ENCODE data around the gene TEX51. TPM values are rescaled to one million over a fixed set of nuclear protein-coding genes. Genes with fewer than 3 reads are reported as not detected.

The TEX51 gene
- total and polyA plus RNA-seq, 2 of the 4 experiments (the other 2 are of a cell fraction) = not detected

- Histone ChIP-seq H4K91ac (ENCODE audit: insufficient read depth, low read depth, low read length) (no peak overlapping the region), H3K56ac (ENCODE audit: extremely low read depth, insufficient read depth, low read length) (no peak overlapping the region), H2BK120ac (ENCODE audit: low read depth, low read length) (no peak overlapping the region), H3K4me3 (ENCODE audit: insufficient read depth, low read depth, low read length) (no peak overlapping the region), H2BK20ac (ENCODE audit: low read depth, low read length) (no peak overlapping the region), H3K36me3 (ENCODE audit: control insufficient read depth, insufficient read depth, low read length) (no peaks in the 10 kb centered on the region), H2AK5ac (ENCODE audit: low read depth, low read length) (no peak overlapping the region), H3K23ac (ENCODE audit: low read depth, low read length) (no peak overlapping the region), H3K4me1 (ENCODE audit: control insufficient read depth, insufficient read depth, low read length) (no peaks in the 10 kb centered on the region), H3K4ac (ENCODE audit: low read depth, low read length) (no peak overlapping the region), H3K18ac (ENCODE audit: low read depth, low read length) (no peak overlapping the region), H3K27ac (ENCODE audit: insufficient read depth, low read length) (no peak overlapping the region), H4K8ac (ENCODE audit: low read depth in 2 of 2, low read length in 2 of 2) (no peak overlapping the region), H4K20me1 (ENCODE audit: insufficient read depth, low read length) (no peaks in the 10 kb centered on the region), H3K14ac (replicated peaks; ENCODE audit: low read depth, low read length) (no peak overlapping the region), H4K5ac (ENCODE audit: low read depth, low read length) (no peak overlapping the region), H3K79me1 (ENCODE audit: low read depth in 1 of 2, low read length in 2 of 2) (no peaks in the 10 kb centered on the region), H2AK9ac (replicated peaks; ENCODE audit: low read depth, low read length, poor library complexity) (no peak overlapping the region), H3K27me3 (ENCODE audit: control insufficient read depth, insufficient read depth, low read length) (peaks cover 3% of the 10 kb centered on the region; the same call in 1 of the 2 replicates), H3K4me2 (ENCODE audit: low read depth, low read length) (no peak overlapping the region), H2AFZ (replicated peaks; ENCODE audit: low read length, poor library complexity) (no peak overlapping the region), H3K9me1 (ENCODE audit: insufficient read depth, low read length) (no peaks in the 10 kb centered on the region), H2BK15ac (ENCODE audit: low read depth, low read length) (no peak overlapping the region), H3K9ac (ENCODE audit: low read depth, low read length) (no peak overlapping the region), H3K9me3 (ENCODE audit: control insufficient read depth, insufficient read depth, low read length) (no peaks in the 10 kb centered on the region), H2BK5ac (ENCODE audit: low read depth, low read length, poor library complexity, severe bottlenecking) (no peak overlapping the region)
- TF ChIP-seq NFE2L2 (IDR thresholded peaks at IDR 0.05; ENCODE audit: low read depth, low read length) (no peak), BHLHE40 (IDR thresholded peaks at IDR 0.05; ENCODE audit: low read depth, low read length) (no peak), CHD1 (IDR thresholded peaks at IDR 0.05; ENCODE audit: low read depth, low read length) (no peak), SMC3 (IDR thresholded peaks at IDR 0.05; ENCODE audit: low read depth, low read length) (no peak), RCOR1 (IDR thresholded peaks at IDR 0.05; ENCODE audit: insufficient replicate concordance, low read length) (no peak), MAFK (IDR thresholded peaks at IDR 0.05; ENCODE audit: low read depth, low read length) (no peak), CEBPB (IDR thresholded peaks at IDR 0.05; ENCODE audit: low read depth, low read length) (no peak), RAD21 (IDR thresholded peaks at IDR 0.05; ENCODE audit: low read length) (no peak)
- TF ChIP-seq, protein P1, sequence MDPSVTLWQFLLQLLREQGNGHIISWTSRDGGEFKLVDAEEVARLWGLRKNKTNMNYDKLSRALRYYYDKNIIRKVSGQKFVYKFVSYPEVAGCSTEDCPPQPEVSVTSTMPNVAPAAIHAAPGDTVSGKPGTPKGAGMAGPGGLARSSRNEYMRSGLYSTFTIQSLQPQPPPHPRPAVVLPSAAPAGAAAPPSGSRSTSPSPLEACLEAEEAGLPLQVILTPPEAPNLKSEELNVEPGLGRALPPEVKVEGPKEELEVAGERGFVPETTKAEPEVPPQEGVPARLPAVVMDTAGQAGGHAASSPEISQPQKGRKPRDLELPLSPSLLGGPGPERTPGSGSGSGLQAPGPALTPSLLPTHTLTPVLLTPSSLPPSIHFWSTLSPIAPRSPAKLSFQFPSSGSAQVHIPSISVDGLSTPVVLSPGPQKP (IDR thresholded peaks at IDR 0.05; ENCODE audit: borderline replicate concordance, low read depth, low read length) = no peak
- dilution Hi-C loops (cut with HindIII; ENCODE audit: low sequenced_read_pairs, unreplicated experiment) = no loop called here
- intact Hi-C loops (cut with micrococcal nuclease) = no loop called here
- in situ Hi-C loops (cut with MboI; ENCODE audit: low sequenced_read_pairs) = no loop called here
- BruUV-seq (replicated peaks) = no TSS peak
- ATAC-seq (ENCODE audit: low read depth) (no peak), DNase-seq (no peak)
- CTCF ChIA-PET = interaction anchor here (0.7 kb wide), 1 partner anchor 1934 kb away, joined by 3 read pairs; no protein-coding TSS in a partner anchor
- POLR2A ChIA-PET (ENCODE audit: unreplicated experiment) = no interaction called here
- whole genome bisulfite sequencing, 2 experiments (ENCODE audit: extremely low coverage in 2 of 2, insufficient read length in 1 of 2) = 72% methylated on average over 7 of the region's 10 CpGs; no CpG with 5 or more reads in 1 of the 2 experiments
Measured at GRCh38 chr2:126913881-126914615, 15.4 kb downstream of the TEX51 start.

Data from IMR-90 (cell line).